Rectal smooth muscle tissue (tissue), 1 donor: ENCODE measurements around the gene TRIM14.
"Not testable (repeated sequence)": the region's sequence is repeated elsewhere in the genome, so short reads cannot be mapped to it uniquely, and the experiment has no call there.

ENCODE experiments used
- H3K27ac ChIP-seq: one replicate; pipeline ENCODE4 v1.7.0; 2013; ENCODE audit warnings: low read depth, low read length, inconsistent platforms
- H3K27me3 ChIP-seq: one replicate; pipeline ENCODE4 v1.7.0; 2013; ENCODE audit warnings: low read length; ENCODE audit not compliant: control insufficient read depth, insufficient read depth
- H3K36me3 ChIP-seq: one replicate; pipeline ENCODE4 v1.7.0; 2013; ENCODE audit warnings: low read length; ENCODE audit not compliant: control insufficient read depth, insufficient read depth
- H3K4me1 ChIP-seq: one replicate; pipeline ENCODE4 v1.7.0; 2013; ENCODE audit warnings: low read length; ENCODE audit not compliant: control insufficient read depth, insufficient read depth
- H3K4me3 ChIP-seq: one replicate; pipeline ENCODE4 v1.7.0; 2013; ENCODE audit warnings: low read length
- H3K9ac ChIP-seq: one replicate; pipeline ENCODE4 v1.7.0; 2013; ENCODE audit warnings: low read length

Gene TRIM14

DNA sequence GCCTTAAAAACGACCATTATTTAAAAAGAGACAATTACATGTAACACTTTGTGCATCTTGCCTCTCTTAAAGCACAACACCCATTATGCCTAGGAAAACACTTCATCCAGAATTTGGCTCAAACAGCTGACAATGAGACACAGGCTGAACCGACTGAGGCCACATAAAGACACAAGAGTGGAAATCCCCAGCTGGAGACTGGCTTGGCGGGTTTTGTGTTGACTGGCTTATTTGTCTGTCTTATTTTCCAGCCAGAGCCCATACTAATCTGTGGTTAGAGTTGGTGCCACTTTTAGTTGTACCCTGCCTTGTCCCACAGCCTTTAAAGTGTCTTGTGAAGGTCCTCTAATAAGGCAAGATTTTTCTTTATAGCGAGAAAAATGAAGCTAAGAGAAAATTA is 21.2 kb downstream of the TRIM14 start:
- H3K4me3 ChIP-seq: no peak overlapping the region
- peaks cover 4% of the 10 kb centered on the region for H3K36me3 ChIP-seq
- no peaks in the 10 kb centered on the region for H3K4me1 ChIP-seq
- no peak overlapping the region for H3K9ac ChIP-seq
- no peak overlapping the region for H3K27ac ChIP-seq
- no peaks in the 10 kb centered on the region for H3K27me3 ChIP-seq

- Histone ChIP-seq H3K27ac (no peak overlapping the region), H3K36me3 (peaks cover 4% of the 10 kb centered on the region), H3K27me3 (no peaks in the 10 kb centered on the region), H3K9ac (no peak overlapping the region), H3K4me3 (no peak overlapping the region), H3K4me1 (no peaks in the 10 kb centered on the region)
These were observed 22.9 kb downstream of the TRIM14 start for GRCh38 chr9:98096091-98096490.

DNA sequence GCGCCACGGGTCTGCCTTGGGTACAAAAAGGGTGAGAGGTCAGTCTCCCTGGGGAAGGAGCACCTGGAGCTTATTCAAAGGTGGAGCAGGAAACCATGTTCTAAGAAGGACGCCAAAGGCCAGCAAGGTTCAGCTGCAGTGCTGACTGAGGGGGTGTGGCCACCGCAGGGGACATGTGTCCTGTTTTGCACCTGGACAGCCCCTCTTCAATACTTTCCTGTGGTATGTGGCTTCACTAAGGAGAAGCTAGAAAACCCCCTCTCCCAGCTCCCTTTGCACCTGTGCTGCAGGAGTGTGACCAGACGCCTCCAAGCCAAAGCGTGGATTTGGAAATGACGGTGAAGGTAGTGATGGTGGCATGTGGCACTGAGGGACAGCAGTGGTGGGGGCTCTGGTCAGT is 23.6 kb downstream of the TRIM14 start:
- Histone ChIP-seq H3K36me3 (peaks cover 4% of the 10 kb centered on the region), H3K4me3 (no peak overlapping the region), H3K4me1 (no peaks in the 10 kb centered on the region), H3K9ac (no peak overlapping the region), H3K27me3 (no peaks in the 10 kb centered on the region), H3K27ac (no peak overlapping the region)

DNA sequence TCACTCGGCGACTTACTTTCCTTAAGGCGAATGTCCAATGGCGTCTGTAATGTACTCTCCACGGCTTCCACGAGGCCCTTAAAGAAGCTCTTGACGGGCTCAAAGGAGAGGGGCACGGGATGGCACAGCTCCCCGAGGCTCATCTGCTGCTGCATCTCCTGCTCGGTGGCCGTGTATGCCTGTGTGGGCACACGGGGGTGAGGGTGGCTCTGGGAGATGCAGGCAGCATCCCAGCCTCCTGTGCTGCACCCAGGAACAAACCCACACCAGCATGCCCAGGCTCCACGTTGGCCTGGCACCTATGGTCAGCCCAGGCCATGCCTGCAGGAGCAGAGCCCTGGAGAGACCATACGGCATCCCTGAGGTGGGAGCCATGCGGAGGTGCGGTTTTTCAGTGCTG is 24.2 kb downstream of the TRIM14 start:
- Histone ChIP-seq H3K27me3 (no peaks in the 10 kb centered on the region), H3K27ac (no peak overlapping the region), H3K4me3 (no peak overlapping the region), H3K36me3 (peaks cover 4% of the 10 kb centered on the region), H3K9ac (no peak overlapping the region), H3K4me1 (no peaks in the 10 kb centered on the region)

- H3K9ac ChIP-seq: no peak overlapping the region
- H3K27me3 ChIP-seq: no peaks in the 10 kb centered on the region
- no peaks in the 10 kb centered on the region for H3K4me1 ChIP-seq
- no peak overlapping the region for H3K4me3 ChIP-seq
- no peak overlapping the region for H3K27ac ChIP-seq
- H3K36me3 ChIP-seq: peaks cover 4% of the 10 kb centered on the region
These were observed 24.7 kb downstream of the TRIM14 start for GRCh38 chr9:98094316-98094715.

GRCh38 chr9:98092613-98092931 is 26.4 kb downstream of the TRIM14 start:
- H3K36me3 ChIP-seq: peaks cover 4% of the 10 kb centered on the region
- H3K27ac ChIP-seq: no peak overlapping the region
- no peaks in the 10 kb centered on the region for H3K4me1 ChIP-seq
- H3K27me3 ChIP-seq: no peaks in the 10 kb centered on the region
- H3K4me3 ChIP-seq: no peak overlapping the region
- no peak overlapping the region for H3K9ac ChIP-seq

GRCh38 chr9:98091735-98092612 is 27.0 kb downstream of the TRIM14 start:
- Histone ChIP-seq H3K27ac (no peak overlapping the region), H3K9ac (no peak overlapping the region), H3K27me3 (no peaks in the 10 kb centered on the region), H3K4me3 (no peak overlapping the region), H3K4me1 (no peaks in the 10 kb centered on the region), H3K36me3 (peaks cover under 1% of the 10 kb centered on the region)

GRCh38 chr9:98090674-98091073 is 28.3 kb downstream of the TRIM14 start:
- not testable (repeated sequence) for H3K4me1 ChIP-seq, H3K36me3 ChIP-seq, H3K27ac ChIP-seq, H3K4me3 ChIP-seq, H3K27me3 ChIP-seq, H3K9ac ChIP-seq

GRCh38 chr9:98087420-98088354 is 31.3 kb downstream of the TRIM14 start:
- no peaks in the 10 kb centered on the region for H3K36me3 ChIP-seq
- no peak overlapping the region for H3K9ac ChIP-seq
- no peaks in the 10 kb centered on the region for H3K4me1 ChIP-seq
- no peaks in the 10 kb centered on the region for H3K27me3 ChIP-seq
- no peak overlapping the region for H3K27ac ChIP-seq
- peak overlapping the region; percentile 32 for H3K4me3 ChIP-seq

- Histone ChIP-seq H3K27me3 (no peaks in the 10 kb centered on the region), H3K4me3 (no peak overlapping the region), H3K36me3 (peaks cover 2% of the 10 kb centered on the region), H3K27ac (no peak overlapping the region), H3K9ac (no peak overlapping the region), H3K4me1 (no peaks in the 10 kb centered on the region)
These were observed 32.6 kb downstream of the TRIM14 start for GRCh38 chr9:98086461-98086860.

DNA sequence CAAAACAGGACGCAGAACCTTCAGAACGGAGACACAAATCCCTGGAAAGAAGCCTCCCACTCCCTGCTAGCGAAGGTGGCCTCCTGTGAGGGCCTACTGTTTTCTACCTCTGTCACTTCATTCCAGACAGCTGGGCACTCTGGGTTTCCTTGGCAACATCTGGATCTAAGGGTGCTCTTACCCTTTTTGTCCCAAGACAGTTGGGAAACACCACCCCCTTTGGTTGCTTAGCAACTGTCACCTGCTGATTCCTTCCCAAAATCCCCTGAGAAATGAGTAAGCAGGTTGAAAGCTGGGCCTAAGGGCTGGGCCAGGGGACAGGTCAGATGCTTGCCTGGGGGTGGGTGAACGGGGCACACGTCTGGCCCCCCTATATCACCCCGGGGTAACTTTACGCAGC is 33.1 kb downstream of the TRIM14 start:
- H3K4me3 ChIP-seq: no peak overlapping the region
- no peaks in the 10 kb centered on the region for H3K4me1 ChIP-seq
- no peak overlapping the region for H3K27ac ChIP-seq
- H3K27me3 ChIP-seq: no peaks in the 10 kb centered on the region
- peaks cover 7% of the 10 kb centered on the region for H3K36me3 ChIP-seq
- no peak overlapping the region for H3K9ac ChIP-seq

DNA sequence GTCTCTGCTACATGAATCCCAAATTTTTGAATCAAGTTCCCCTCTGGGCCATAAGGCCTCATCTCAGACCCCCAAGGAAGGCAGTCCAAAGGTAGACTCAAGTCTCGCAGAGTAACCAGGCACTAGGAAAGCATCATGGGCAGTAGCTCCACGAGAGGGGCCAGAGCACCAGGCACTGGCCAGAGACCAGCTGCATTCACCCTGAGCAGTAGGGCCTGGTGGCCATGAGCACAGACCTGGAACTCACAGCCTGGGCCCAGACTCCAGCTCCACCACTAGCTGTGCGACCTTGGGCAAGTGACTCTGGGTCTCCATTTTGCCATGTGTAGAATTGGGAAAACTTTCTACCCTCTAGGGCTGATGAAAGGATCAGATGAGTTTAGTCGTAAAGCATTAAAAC is 34.0 kb downstream of the TRIM14 start:
- H3K4me1 ChIP-seq: no peaks in the 10 kb centered on the region
- peaks cover 10% of the 10 kb centered on the region for H3K36me3 ChIP-seq
- H3K27me3 ChIP-seq: no peaks in the 10 kb centered on the region
- H3K4me3 ChIP-seq: no peak overlapping the region
- no peak overlapping the region for H3K9ac ChIP-seq
- no peak overlapping the region for H3K27ac ChIP-seq
